Suprapubic skin (tissue), 4 donors: Measurements from ENCODE around the gene LPAR1.

Source experiments
- CTCF ChIP-seq, 2 donors: fragments of 200-600 bp in 1 of 2; fragments of 450-650 bp in 1 of 2; sonication (generic) in 1 of 2; IDR thresholded peaks; one replicate each; pipeline ENCODE4 v1.5.1; 2016 to 2019; ENCODE audit warnings: antibody characterized with exemption in 2 of 2, mild to moderate bottlenecking in 1 of 2, moderate library complexity in 1 of 2
- EP300 ChIP-seq: sonication (generic); formaldehyde crosslinking; IDR thresholded peaks from one replicate; pipeline ENCODE4 v1.6.1; 2017; ENCODE audit warnings: antibody characterized with exemption
- POLR2AphosphoS5 ChIP-seq, 3 donors: sonication (generic); formaldehyde crosslinking; IDR thresholded peaks; one replicate each; pipeline ENCODE4 v1.6.1; 2017; ENCODE audit warnings: antibody characterized with exemption in 3 of 3

DNA sequence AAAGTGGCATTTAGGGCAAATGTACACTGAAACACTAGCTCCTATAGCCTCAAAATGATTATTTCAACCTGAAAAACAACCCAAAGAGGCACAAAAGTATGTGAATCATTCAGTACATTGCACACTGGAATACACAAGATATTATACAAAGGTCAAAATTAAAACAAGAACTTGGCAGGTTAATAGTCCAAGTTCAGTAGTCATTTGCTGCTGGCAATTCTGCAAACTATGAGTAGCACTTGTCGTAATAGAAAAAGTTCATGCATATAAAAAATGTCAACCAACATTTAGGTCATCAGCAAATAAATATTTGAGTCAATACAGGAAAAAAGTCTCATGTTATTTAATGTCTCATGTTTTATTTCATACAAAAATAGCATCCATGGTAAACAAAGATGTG lies 98.7 kb downstream of the LPAR1 start:
- no peak for TF ChIP-seq CTCF (IDR thresholded peaks at IDR 0.05)
- no peak for TF ChIP-seq POLR2AphosphoS5 (IDR thresholded peaks at IDR 0.05)
- no peak for TF ChIP-seq EP300
